Heart left ventricle (tissue), 13 donors: ENCODE measurements around the gene TMEM106B.

Experiments used
- CTCF ChIP-seq, 12 donors: fragments of 200-600 bp; sonication (generic) in 4 of 12; IDR thresholded peaks; one replicate each; pipeline versions ENCODE4 v1.5.0 to v1.8.0; 2018 to 2022; ENCODE audit warnings: antibody characterized with exemption in 12 of 12, mild to moderate bottlenecking in 5 of 12
- POLR2A ChIP-seq, 2 donors: fragments of 450-650 bp; IDR thresholded peaks; one replicate each; pipeline ENCODE4 v1.6.1; 2017; ENCODE audit warnings: antibody characterized with exemption in 2 of 2, mild to moderate bottlenecking in 2 of 2, moderate library complexity in 2 of 2
- donor health status: ischemic (EF 13 %, LVEDD 7.1; RV severe dilation, severe dysfunction).
- donor health status: DM: no; HTN: yes; CAD: no.
- donor health status: DM: no; HTN: no; CAD: no.
- donor health status: ischemic (EF 25% LVEDD 6.9; RV normal size, moderate dysfunction).
- donor health status: ischemic (EF 25% LVEDD 5.7; RV mildly dilated, moderate dysfunction).
- donor health status: ischemic (EF 35%, LVEDD 5.7; RV mildly dilated, moderate dysfunction).
- donor health status: nonischemic (EF 11% LVEDD 7.7; RV severe dilation, severe dysfunction).
- donor health status: DM: yes; HTN: yes; CAD: no.
- donor health status: PGD.
- donor health status: ischemic (EF 29% LVEDD 5.4; RV normal size, mild dysfunction).
- donor health status: nonischemic (EF 23%, LVEDD 6.1; RV moderate dilation, normal function).

- no peak for TF ChIP-seq CTCF (IDR thresholded peaks at IDR 0.05)
- TF ChIP-seq POLR2A (IDR thresholded peaks at IDR 0.05): no peak
Observed at GRCh38 chr7:12162415-12163113, 48.5 kb upstream of the TMEM106B start.
